Parathyroid adenoma (tissue), 2 donors: Measurements from ENCODE around the gene IMPG1.

Experiments
- H2AFZ ChIP-seq: fragments of 300-600 bp; sonication (generic); one replicate; pipeline ENCODE4 v1.7.0; 2017; ENCODE audit warnings: antibody characterized with exemption, mild to moderate bottlenecking
- H3K27ac ChIP-seq: fragments of 300-600 bp; sonication (generic); one replicate; pipeline ENCODE4 v1.7.0; 2017
- H3K27me3 ChIP-seq: fragments of 300-600 bp; sonication (generic); one replicate; pipeline ENCODE4 v1.7.0; 2017; ENCODE audit warnings: low read length; ENCODE audit not compliant: control insufficient read depth, insufficient read depth
- H3K36me3 ChIP-seq: fragments of 300-600 bp; sonication (generic); one replicate; pipeline ENCODE4 v1.7.0; 2017; ENCODE audit warnings: low read length; ENCODE audit not compliant: control insufficient read depth, insufficient read depth
- H3K4me1 ChIP-seq: fragments of 300-600 bp; sonication (generic); one replicate; pipeline ENCODE4 v1.7.0; 2017; ENCODE audit warnings: control low read depth
- H3K4me2 ChIP-seq: fragments of 300-600 bp; sonication (generic); one replicate; pipeline ENCODE4 v1.7.0; 2017; ENCODE audit warnings: low read length
- H3K4me3 ChIP-seq: fragments of 300-600 bp; sonication (generic); one replicate; pipeline ENCODE4 v1.7.0; 2017; ENCODE audit warnings: low read depth, low read length
- H3K79me2 ChIP-seq: fragments of 300-600 bp; sonication (generic); one replicate; pipeline ENCODE4 v1.7.0; 2017; ENCODE audit warnings: control low read depth
- H3K9ac ChIP-seq: fragments of 300-600 bp; sonication (generic); one replicate; pipeline ENCODE4 v1.7.0; 2017; ENCODE audit warnings: mild to moderate bottlenecking
- H3K9me3 ChIP-seq: fragments of 300-600 bp; sonication (generic); one replicate; pipeline ENCODE4 v1.7.0; 2017; ENCODE audit warnings: low read length; ENCODE audit not compliant: control insufficient read depth
- TF ChIP-seq, protein P1 (sequence below): fragments of 300-600 bp; sonication (generic); IDR thresholded peaks from one replicate; pipeline ENCODE4 v1.7.0; 2017; ENCODE audit warnings: antibody characterized with exemption, mild to moderate bottlenecking
- donor health status: primary hyperparathyroidism.

IMPG1 gene

DNA sequence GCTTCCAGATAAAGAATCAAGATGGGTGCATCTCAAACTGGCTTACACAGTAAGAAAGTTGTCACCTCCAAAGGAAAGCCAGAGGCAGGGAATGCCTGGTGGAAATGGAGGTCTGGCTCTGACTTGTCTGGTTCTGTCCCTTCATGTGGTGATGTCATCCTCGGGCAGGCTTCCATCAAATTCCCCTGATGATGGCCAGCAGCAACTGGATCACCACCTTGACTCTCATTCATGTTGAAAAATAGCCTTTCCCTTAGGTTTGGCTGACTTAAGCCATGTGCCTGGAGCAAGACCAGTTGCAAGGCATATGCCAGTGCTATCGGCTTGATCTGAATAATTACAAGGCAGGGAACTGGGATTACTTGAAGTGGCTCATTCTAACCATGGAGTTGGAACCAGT is 28.8 kb downstream of the IMPG1 start:
- TF ChIP-seq, protein P1, sequence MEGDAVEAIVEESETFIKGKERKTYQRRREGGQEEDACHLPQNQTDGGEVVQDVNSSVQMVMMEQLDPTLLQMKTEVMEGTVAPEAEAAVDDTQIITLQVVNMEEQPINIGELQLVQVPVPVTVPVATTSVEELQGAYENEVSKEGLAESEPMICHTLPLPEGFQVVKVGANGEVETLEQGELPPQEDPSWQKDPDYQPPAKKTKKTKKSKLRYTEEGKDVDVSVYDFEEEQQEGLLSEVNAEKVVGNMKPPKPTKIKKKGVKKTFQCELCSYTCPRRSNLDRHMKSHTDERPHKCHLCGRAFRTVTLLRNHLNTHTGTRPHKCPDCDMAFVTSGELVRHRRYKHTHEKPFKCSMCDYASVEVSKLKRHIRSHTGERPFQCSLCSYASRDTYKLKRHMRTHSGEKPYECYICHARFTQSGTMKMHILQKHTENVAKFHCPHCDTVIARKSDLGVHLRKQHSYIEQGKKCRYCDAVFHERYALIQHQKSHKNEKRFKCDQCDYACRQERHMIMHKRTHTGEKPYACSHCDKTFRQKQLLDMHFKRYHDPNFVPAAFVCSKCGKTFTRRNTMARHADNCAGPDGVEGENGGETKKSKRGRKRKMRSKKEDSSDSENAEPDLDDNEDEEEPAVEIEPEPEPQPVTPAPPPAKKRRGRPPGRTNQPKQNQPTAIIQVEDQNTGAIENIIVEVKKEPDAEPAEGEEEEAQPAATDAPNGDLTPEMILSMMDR = no peak
- Histone ChIP-seq H2AFZ (no peak overlapping the region), H3K4me1 (no peaks in the 10 kb centered on the region), H3K27me3 (no peaks in the 10 kb centered on the region), H3K79me2 (no peaks in the 10 kb centered on the region), H3K36me3 (no peaks in the 10 kb centered on the region), H3K4me2 (no peak overlapping the region), H3K27ac (no peak overlapping the region), H3K4me3 (no peak overlapping the region), H3K9me3 (no peaks in the 10 kb centered on the region), H3K9ac (no peak overlapping the region)

DNA sequence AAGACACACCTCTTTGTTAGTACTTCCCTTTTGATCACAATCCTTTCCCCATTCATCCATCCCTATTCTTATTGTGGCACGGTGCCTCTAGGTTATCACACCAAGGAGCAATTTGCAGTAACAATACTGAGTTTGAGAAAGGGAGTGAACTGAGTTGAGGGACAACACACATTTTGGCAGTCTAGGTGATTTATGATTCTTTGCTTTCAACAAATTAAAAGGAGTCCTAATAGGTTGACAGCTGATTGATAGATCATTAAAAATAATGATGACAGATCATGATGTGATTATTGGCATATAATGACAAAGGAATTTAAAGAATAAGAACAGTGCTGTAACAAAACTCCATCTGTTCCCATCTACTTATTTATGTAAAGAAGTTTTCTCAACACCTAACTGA is 36.7 kb downstream of the IMPG1 start:
- Histone ChIP-seq H3K4me1 (no peaks in the 10 kb centered on the region), H2AFZ (no peak overlapping the region), H3K4me2 (no peak overlapping the region), H3K27me3 (no peaks in the 10 kb centered on the region), H3K9ac (no peak overlapping the region), H3K27ac (no peak overlapping the region), H3K9me3 (no peaks in the 10 kb centered on the region), H3K79me2 (no peaks in the 10 kb centered on the region), H3K36me3 (no peaks in the 10 kb centered on the region), H3K4me3 (no peak overlapping the region)
- TF ChIP-seq, protein P1 = no peak

DNA sequence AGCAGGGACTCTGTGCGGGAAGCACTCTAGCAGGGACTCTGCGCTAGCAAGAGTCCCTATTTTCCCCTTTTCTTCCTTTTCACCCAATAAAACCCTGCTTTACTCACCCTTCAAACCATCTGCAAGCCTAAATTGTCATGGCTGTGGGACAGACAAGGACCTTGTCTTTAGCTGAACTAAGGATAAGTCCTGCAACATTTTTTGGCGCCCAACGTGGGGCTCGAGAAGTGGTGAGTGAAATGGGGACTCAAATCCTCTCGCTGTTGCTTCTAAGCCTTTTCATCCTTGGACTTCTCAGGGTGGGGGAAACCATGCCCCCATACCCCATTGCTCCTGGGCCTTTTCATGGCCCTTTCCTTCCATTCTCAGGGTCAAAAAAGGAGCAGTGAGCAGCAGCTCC is 46.4 kb downstream of the IMPG1 start:
- H3K79me2 ChIP-seq = no peaks in the 10 kb centered on the region
- H3K27me3 ChIP-seq = no peaks in the 10 kb centered on the region
- no peaks in the 10 kb centered on the region for H3K9me3 ChIP-seq
- no peaks in the 10 kb centered on the region for H3K36me3 ChIP-seq
- TF ChIP-seq, protein P1 = no peak
- no peak overlapping the region for H2AFZ ChIP-seq
- H3K4me2 ChIP-seq = no peak overlapping the region
- no peak overlapping the region for H3K4me3 ChIP-seq
- no peaks in the 10 kb centered on the region for H3K4me1 ChIP-seq
- H3K27ac ChIP-seq = no peak overlapping the region
- no peak overlapping the region for H3K9ac ChIP-seq

DNA sequence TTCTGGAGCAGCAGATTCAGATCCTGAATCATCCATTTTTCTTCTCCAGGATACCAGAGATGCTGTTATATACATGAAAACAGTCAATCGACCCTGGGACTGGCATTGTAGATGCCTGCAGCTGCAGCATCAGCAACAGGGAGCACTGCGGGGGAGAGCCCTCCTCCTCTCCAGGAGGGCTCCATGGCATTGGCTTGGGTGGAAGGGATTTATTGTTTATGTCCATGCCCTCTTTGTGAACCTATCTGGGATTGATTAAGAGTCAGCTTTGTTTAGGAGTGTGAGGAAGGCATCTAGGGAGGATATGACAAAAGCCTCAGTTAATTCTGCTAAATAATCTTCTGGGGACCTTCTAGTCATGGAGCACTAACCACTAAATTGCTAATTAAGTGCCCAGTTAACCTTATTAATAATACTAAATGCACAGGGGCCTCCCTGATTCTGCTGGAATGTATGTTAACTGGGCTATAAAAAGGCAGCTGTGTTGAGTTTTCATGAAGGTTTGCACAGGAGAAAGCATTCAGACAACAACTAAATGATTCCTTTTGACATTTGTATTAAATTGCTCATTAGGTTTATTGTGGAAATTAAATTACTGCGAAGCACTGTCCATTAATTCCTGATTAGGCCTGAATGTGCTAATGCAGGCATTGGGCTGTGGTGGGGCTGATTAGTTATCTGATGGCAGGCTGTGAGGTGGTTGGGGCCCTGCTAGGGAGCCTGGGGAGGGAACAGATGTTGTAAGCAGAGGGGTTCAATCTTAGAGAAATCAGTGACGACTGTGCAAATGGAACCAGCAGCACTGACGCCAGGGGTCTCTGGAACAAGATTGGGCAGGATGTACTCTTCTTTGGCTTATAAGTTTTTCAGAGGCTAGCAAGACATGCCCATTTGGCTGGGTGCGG is 57.6 kb downstream of the IMPG1 start:
- no peaks in the 10 kb centered on the region for H3K27me3 ChIP-seq
- no peak overlapping the region for H3K4me3 ChIP-seq
- no peak overlapping the region for H3K9ac ChIP-seq
- H3K79me2 ChIP-seq = no peaks in the 10 kb centered on the region
- no peaks in the 10 kb centered on the region for H3K9me3 ChIP-seq
- H3K4me2 ChIP-seq = no peak overlapping the region
- no peaks in the 10 kb centered on the region for H3K36me3 ChIP-seq
- TF ChIP-seq, protein P1 = no peak
- no peak overlapping the region for H2AFZ ChIP-seq
- H3K4me1 ChIP-seq = no peaks in the 10 kb centered on the region
- no peak overlapping the region for H3K27ac ChIP-seq

DNA sequence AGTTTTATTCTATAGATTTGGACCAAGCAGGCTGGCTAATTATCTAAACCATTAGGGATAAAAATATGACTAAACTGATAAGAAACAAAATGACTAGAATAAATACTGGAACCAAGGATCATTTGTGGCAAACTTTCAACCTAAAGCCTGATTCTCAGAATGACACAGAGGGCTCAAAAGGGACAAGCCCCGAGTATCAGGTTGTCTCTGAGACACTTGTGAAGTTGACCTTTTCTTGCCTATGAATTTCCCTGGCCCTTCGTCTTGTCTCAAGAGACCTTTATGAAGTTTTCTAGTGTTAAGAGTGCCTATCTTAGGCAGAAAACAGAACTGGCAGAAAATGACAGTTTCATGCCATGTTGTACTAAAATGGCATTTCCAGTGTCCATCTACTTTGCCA is 68.3 kb downstream of the IMPG1 start:
- H2AFZ ChIP-seq = no peak overlapping the region
- H3K4me1 ChIP-seq = no peaks in the 10 kb centered on the region
- no peaks in the 10 kb centered on the region for H3K9me3 ChIP-seq
- no peak overlapping the region for H3K9ac ChIP-seq
- no peak overlapping the region for H3K4me3 ChIP-seq
- no peaks in the 10 kb centered on the region for H3K36me3 ChIP-seq
- H3K4me2 ChIP-seq = no peak overlapping the region
- no peak overlapping the region for H3K27ac ChIP-seq
- H3K27me3 ChIP-seq = no peaks in the 10 kb centered on the region
- H3K79me2 ChIP-seq = no peaks in the 10 kb centered on the region
- TF ChIP-seq, protein P1 = no peak
